SK-N-SH (cell line): ENCODE results near the gene NAA11. TPM values are rescaled to one million over a fixed set of nuclear protein-coding genes. Genes with fewer than 3 reads are reported as not detected.

Source experiments
- CTCF ChIA-PET: fragments of 300-600, 350-600 bp; formaldehyde crosslinking; extraction: SDS; loops from one replicate; lab custom pipeline; 2021; lab: Yijun Ruan, JAX
- POLR2A ChIA-PET: fragments of 350-600 bp; sonication (Branson Sonifier 250); formaldehyde crosslinking; extraction: SDS; loops from one replicate; lab custom pipeline; 2020; ENCODE audit warnings: antibody characterized with exemption, inconsistent platforms; lab: Yijun Ruan, JAX
- DNase-seq: peaks from one replicate; pipeline ENCODE4 v3.0.0; 2012
- H2AFZ ChIP-seq: fragments of 200-600 bp; sonication (generic); 2 replicates; pipeline ENCODE4 v1.8.1; 2016; ENCODE audit warnings: antibody characterized with exemption, mild to moderate bottlenecking, low read depth
- H3F3A ChIP-seq: fragments of 200-600 bp; sonication (generic); replicated peaks from 2 replicates; pipeline ENCODE3; 2016; ENCODE audit warnings: antibody characterized with exemption, mild to moderate bottlenecking; ENCODE audit not compliant: insufficient read depth
- H3K27ac ChIP-seq, 2 experiments: fragments of 200-500 bp in 1 of 2; fragments of 200-600 bp in 1 of 2; sonication (Bioruptor generic) in 1 of 2; sonication (generic), shearing (Covaris generic) in 1 of 2; 2 replicates each; pipeline versions ENCODE4 v1.5.1 to v1.6.1; 2014 to 2016; ENCODE audit warnings: low read depth in 2 of 2, inconsistent platforms in 1 of 2, low read length in 1 of 2, mild to moderate bottlenecking in 1 of 2, mixed read lengths in 1 of 2
- H3K27me3 ChIP-seq: fragments of 200-600 bp; sonication (generic), shearing (Covaris generic); 2 replicates; pipeline ENCODE4 v1.6.1; 2016; ENCODE audit warnings: mixed run types; ENCODE audit not compliant: insufficient read depth
- H3K36me3 ChIP-seq, 2 experiments: fragments of 200-500 bp in 1 of 2; fragments of 200-600 bp in 1 of 2; sonication (Bioruptor generic) in 1 of 2; sonication (generic) in 1 of 2; replicated peaks in 1 of 2; 2 replicates each; pipeline versions ENCODE3 to v1.5.1; 2014 to 2016; ENCODE audit warnings: low read length in 1 of 2, mild to moderate bottlenecking in 1 of 2; ENCODE audit not compliant: insufficient read depth in 2 of 2, control insufficient read depth in 1 of 2
- H3K4me1 ChIP-seq, 2 experiments: fragments of 200-500 bp in 1 of 2; fragments of 200-600 bp in 1 of 2; sonication (Bioruptor generic) in 1 of 2; sonication (generic), shearing (Covaris generic) in 1 of 2; 2 replicates each; pipeline versions ENCODE4 v1.5.1 to v1.6.1; 2014 to 2016; ENCODE audit warnings: low read depth in 1 of 2, low read length in 1 of 2, mixed run types in 1 of 2; ENCODE audit not compliant: insufficient read depth in 2 of 2, control insufficient read depth in 1 of 2
- H3K4me2 ChIP-seq: fragments of 200-600 bp; sonication (generic), shearing (Covaris generic); 2 replicates; pipeline ENCODE4 v1.6.1; 2017; ENCODE audit warnings: mixed run types
- H3K4me3 ChIP-seq, 2 experiments: fragments of 200-500 bp in 1 of 2; fragments of 200-600 bp in 1 of 2; sonication (Bioruptor generic) in 1 of 2; sonication (generic), shearing (Covaris generic) in 1 of 2; 2 replicates each; pipeline versions ENCODE4 v1.5.1 to v1.8.1; 2014 to 2016; ENCODE audit warnings: low read depth in 2 of 2, inconsistent platforms in 1 of 2, low read length in 1 of 2, mild to moderate bottlenecking in 1 of 2, mixed read lengths in 1 of 2, moderate library complexity in 1 of 2
- H3K79me2 ChIP-seq: fragments of 200-600 bp; sonication (generic); 2 replicates; pipeline ENCODE4 v1.8.1; 2017; ENCODE audit warnings: mild to moderate bottlenecking; ENCODE audit not compliant: insufficient read depth
- H3K9ac ChIP-seq: fragments of 200-600 bp; sonication (generic); 2 replicates; pipeline ENCODE4 v1.6.1; 2017; ENCODE audit warnings: mixed run types
- H3K9me2 ChIP-seq: fragments of 200-600 bp; sonication (generic); 2 replicates; pipeline ENCODE4 v1.6.1; 2017; ENCODE audit warnings: mixed run types
- H3K9me3 ChIP-seq: fragments of 200-600 bp; sonication (generic); 2 replicates; pipeline ENCODE4 v1.6.1; 2017; ENCODE audit warnings: mixed run types, mild to moderate bottlenecking, moderate library complexity
- H4K20me1 ChIP-seq: fragments of 200-600 bp; sonication (generic); 2 replicates; pipeline ENCODE4 v1.6.1; 2017; ENCODE audit warnings: mild to moderate bottlenecking, mixed run types; ENCODE audit not compliant: insufficient read depth
- ELF1 ChIP-seq: IDR thresholded peaks from 2 replicates; pipeline ENCODE4 v1.4.0; 2012
- FOSL2 ChIP-seq: IDR thresholded peaks from 2 replicates; pipeline ENCODE4 v1.4.0; 2012; ENCODE audit warnings: low read depth, mild to moderate bottlenecking, moderate library complexity, borderline replicate concordance
- FOXJ3 ChIP-seq: sonication (generic); formaldehyde crosslinking; IDR thresholded peaks from 2 replicates; pipeline ENCODE4 v1.5.1; 2020; ENCODE audit warnings: mild to moderate bottlenecking, missing genetic modification reagents
- FOXM1 ChIP-seq: IDR thresholded peaks from 2 replicates; pipeline ENCODE4 v1.4.0; 2012; ENCODE audit warnings: low read depth, mild to moderate bottlenecking
- GABPA ChIP-seq: IDR thresholded peaks from 2 replicates; pipeline ENCODE4 v1.4.0; 2012; ENCODE audit warnings: low read depth, mild to moderate bottlenecking
- GATA2 ChIP-seq: sonication (generic); formaldehyde crosslinking; IDR thresholded peaks from 2 replicates; pipeline ENCODE4 v1.5.0; 2020; ENCODE audit warnings: mild to moderate bottlenecking, missing genetic modification reagents
- JUND ChIP-seq: IDR thresholded peaks from 2 replicates; pipeline ENCODE4 v1.4.0; 2012
- NRF1 ChIP-seq: IDR thresholded peaks from 2 replicates; pipeline ENCODE4 v1.6.1; 2012; ENCODE audit warnings: low read depth, mild to moderate bottlenecking, low read length
- POLR2AphosphoS5 ChIP-seq: IDR thresholded peaks from 2 replicates; pipeline ENCODE4 v1.6.1; 2012; ENCODE audit warnings: low read depth, low read length
- RAD21 ChIP-seq: IDR thresholded peaks from 2 replicates; pipeline ENCODE4 v1.6.1; 2012; ENCODE audit warnings: mild to moderate bottlenecking, low read length
- SIN3A ChIP-seq: IDR thresholded peaks from 2 replicates; pipeline ENCODE4 v1.6.1; 2012; ENCODE audit warnings: low read depth, mild to moderate bottlenecking, low read length, moderate library complexity, borderline replicate concordance
- SMC3 ChIP-seq: IDR thresholded peaks from 2 replicates; pipeline ENCODE4 v1.6.1; 2012; ENCODE audit warnings: low read depth, low read length, improper control_type of control experiment
- TAF1 ChIP-seq: IDR thresholded peaks from 2 replicates; pipeline ENCODE4 v1.6.1; 2012; ENCODE audit warnings: low read depth, mild to moderate bottlenecking, low read length, moderate library complexity, borderline replicate concordance
- WGBS: methylation state at CpG from one replicate; pipeline ENCODE4 v1.1.6; 2017; ENCODE audit warnings: low lambda C conversion rate; 5-methylcytosine and 5-hydroxymethylcytosine counted together
- polyA plus RNA-seq, 3 experiments: library from polyadenylated mRNA; depleted of rRNA; stranded (reverse); fragments of >200 nt; gene quantifications; 2 replicates each; pipeline ENCODE4 v1.2.3, GENCODE V29; 2012
- TF ChIP-seq, protein P1 (sequence below): IDR thresholded peaks from 2 replicates; pipeline ENCODE4 v1.6.1; 2012; ENCODE audit warnings: mild to moderate bottlenecking, low read depth, low read length, moderate library complexity
- TF ChIP-seq, protein P2 (sequence below): fragments of 150-350 bp; IDR thresholded peaks from 2 replicates; pipeline ENCODE4 v1.6.1; 2016; ENCODE audit warnings: mild to moderate bottlenecking, low read depth, low read length
- TF ChIP-seq, protein P3 (sequence below): fragments of 150-350 bp; IDR thresholded peaks from 2 replicates; pipeline ENCODE4 v1.6.1; 2017; ENCODE audit warnings: antibody characterized with exemption, low read length, low read depth, borderline replicate concordance
- TF ChIP-seq, protein P4 (sequence below): IDR thresholded peaks from 2 replicates; pipeline ENCODE4 v1.4.0; 2012; ENCODE audit warnings: low read depth
- TF ChIP-seq, protein P5 (sequence below): fragments of 200-600 bp; sonication (generic); IDR thresholded peaks from 2 replicates; pipeline ENCODE4 v1.6.1; 2017; ENCODE audit warnings: antibody characterized with exemption, mild to moderate bottlenecking, moderate library complexity

The NAA11 gene
- polyA plus RNA-seq, 1 of the 3 experiments (the other 2 are of a cell fraction), result not detected

DNA sequence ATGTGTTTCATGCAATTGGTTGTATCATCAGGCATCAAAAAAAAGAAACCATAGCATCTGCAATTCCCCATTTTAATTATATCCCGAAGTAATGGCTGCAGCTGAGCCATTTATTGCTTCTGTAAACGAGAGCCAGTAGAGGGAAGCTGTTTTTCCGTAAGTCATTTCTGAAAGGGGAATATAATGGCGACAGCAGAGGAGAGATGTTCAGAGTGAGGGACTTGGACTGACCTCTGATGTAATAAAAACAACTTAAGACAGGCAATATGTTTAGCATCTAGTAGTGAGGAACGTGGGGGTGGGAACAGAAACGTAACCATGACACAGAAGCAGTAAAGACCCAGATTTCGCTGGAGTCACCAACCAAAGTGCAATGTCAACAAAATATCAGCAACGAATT lies 31.5 kb upstream of the NAA11 start (continued):
- TF ChIP-seq, protein P1, sequence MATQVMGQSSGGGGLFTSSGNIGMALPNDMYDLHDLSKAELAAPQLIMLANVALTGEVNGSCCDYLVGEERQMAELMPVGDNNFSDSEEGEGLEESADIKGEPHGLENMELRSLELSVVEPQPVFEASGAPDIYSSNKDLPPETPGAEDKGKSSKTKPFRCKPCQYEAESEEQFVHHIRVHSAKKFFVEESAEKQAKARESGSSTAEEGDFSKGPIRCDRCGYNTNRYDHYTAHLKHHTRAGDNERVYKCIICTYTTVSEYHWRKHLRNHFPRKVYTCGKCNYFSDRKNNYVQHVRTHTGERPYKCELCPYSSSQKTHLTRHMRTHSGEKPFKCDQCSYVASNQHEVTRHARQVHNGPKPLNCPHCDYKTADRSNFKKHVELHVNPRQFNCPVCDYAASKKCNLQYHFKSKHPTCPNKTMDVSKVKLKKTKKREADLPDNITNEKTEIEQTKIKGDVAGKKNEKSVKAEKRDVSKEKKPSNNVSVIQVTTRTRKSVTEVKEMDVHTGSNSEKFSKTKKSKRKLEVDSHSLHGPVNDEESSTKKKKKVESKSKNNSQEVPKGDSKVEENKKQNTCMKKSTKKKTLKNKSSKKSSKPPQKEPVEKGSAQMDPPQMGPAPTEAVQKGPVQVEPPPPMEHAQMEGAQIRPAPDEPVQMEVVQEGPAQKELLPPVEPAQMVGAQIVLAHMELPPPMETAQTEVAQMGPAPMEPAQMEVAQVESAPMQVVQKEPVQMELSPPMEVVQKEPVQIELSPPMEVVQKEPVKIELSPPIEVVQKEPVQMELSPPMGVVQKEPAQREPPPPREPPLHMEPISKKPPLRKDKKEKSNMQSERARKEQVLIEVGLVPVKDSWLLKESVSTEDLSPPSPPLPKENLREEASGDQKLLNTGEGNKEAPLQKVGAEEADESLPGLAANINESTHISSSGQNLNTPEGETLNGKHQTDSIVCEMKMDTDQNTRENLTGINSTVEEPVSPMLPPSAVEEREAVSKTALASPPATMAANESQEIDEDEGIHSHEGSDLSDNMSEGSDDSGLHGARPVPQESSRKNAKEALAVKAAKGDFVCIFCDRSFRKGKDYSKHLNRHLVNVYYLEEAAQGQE, result no peak
- TF ChIP-seq, protein P2, sequence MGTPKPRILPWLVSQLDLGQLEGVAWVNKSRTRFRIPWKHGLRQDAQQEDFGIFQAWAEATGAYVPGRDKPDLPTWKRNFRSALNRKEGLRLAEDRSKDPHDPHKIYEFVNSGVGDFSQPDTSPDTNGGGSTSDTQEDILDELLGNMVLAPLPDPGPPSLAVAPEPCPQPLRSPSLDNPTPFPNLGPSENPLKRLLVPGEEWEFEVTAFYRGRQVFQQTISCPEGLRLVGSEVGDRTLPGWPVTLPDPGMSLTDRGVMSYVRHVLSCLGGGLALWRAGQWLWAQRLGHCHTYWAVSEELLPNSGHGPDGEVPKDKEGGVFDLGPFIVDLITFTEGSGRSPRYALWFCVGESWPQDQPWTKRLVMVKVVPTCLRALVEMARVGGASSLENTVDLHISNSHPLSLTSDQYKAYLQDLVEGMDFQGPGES, result no peak
- TF ChIP-seq JUND, result no peak
- TF ChIP-seq, all 33 proteins: peak for 0

DNA sequence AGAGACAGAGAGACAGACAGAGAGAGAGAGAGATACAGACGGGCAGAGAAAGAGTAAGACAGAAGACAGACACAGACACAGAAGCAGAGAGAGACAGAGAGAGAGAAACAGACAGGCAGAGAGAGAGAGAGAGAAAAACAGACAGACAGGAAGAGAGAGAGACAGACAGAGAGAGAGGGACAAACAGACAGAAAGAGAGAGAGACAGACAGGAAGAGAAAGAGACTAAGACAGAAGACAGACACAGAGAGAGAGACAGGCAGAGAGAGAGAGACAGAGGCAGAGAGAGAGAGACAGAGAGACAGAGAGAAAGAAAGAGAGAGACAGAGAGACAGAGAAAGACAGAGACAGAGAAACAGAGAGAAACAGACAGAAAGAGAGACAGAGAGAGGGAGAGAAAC lies 27.2 kb upstream of the NAA11 start:
- Histone ChIP-seq H3K27ac (no peak overlapping the region), H2AFZ (no peak overlapping the region), H3K4me2 (no peak overlapping the region), H3K9me2 (0 out of 2 replicates have a peak, but pooled peaks cover 4% of the 10 kb centered on the region), H3K4me1 (peaks cover 0 to 3% of the 10 kb centered on the region in 2 experiments; a peak in 2 of 4 replicates), H3K36me3 (no peaks in the 10 kb centered on the region), H3K9ac (no peak overlapping the region), H3K79me2 (no peaks in the 10 kb centered on the region), H3F3A (no peaks in the 10 kb centered on the region), H4K20me1 (no peaks in the 10 kb centered on the region), H3K9me3 (no peaks in the 10 kb centered on the region), H3K4me3 (no peak overlapping the region), H3K27me3 (no peaks in the 10 kb centered on the region)
- POLR2A ChIA-PET, result no interaction called here
- 31% methylated on average over 1 of the region's 1 CpG for WGBS
- TF ChIP-seq SMC3, result no peak
- TF ChIP-seq, protein P1, result no peak
- no peak for TF ChIP-seq POLR2AphosphoS5
- TF ChIP-seq FOSL2, result no peak
- no peak for TF ChIP-seq TAF1
- TF ChIP-seq, protein P3, sequence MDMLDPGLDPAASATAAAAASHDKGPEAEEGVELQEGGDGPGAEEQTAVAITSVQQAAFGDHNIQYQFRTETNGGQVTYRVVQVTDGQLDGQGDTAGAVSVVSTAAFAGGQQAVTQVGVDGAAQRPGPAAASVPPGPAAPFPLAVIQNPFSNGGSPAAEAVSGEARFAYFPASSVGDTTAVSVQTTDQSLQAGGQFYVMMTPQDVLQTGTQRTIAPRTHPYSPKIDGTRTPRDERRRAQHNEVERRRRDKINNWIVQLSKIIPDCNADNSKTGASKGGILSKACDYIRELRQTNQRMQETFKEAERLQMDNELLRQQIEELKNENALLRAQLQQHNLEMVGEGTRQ, result no peak
- no peak for TF ChIP-seq RAD21
- TF ChIP-seq SIN3A, result no peak
- TF ChIP-seq, protein P4, sequence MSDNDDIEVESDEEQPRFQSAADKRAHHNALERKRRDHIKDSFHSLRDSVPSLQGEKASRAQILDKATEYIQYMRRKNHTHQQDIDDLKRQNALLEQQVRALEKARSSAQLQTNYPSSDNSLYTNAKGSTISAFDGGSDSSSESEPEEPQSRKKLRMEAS, result no peak
- TF ChIP-seq, protein P2, result no peak
- no peak for TF ChIP-seq JUND
- no peak for TF ChIP-seq FOXJ3 (CRISPR knock-in tag)
- no peak for TF ChIP-seq GATA2 (CRISPR knock-in tag)
- TF ChIP-seq, protein P5, sequence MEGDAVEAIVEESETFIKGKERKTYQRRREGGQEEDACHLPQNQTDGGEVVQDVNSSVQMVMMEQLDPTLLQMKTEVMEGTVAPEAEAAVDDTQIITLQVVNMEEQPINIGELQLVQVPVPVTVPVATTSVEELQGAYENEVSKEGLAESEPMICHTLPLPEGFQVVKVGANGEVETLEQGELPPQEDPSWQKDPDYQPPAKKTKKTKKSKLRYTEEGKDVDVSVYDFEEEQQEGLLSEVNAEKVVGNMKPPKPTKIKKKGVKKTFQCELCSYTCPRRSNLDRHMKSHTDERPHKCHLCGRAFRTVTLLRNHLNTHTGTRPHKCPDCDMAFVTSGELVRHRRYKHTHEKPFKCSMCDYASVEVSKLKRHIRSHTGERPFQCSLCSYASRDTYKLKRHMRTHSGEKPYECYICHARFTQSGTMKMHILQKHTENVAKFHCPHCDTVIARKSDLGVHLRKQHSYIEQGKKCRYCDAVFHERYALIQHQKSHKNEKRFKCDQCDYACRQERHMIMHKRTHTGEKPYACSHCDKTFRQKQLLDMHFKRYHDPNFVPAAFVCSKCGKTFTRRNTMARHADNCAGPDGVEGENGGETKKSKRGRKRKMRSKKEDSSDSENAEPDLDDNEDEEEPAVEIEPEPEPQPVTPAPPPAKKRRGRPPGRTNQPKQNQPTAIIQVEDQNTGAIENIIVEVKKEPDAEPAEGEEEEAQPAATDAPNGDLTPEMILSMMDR, result no peak
- TF ChIP-seq GABPA, result no peak
- no peak for TF ChIP-seq FOXM1
- no peak for TF ChIP-seq ELF1
- no peak for TF ChIP-seq NRF1
- TF ChIP-seq, all 33 proteins: peak for 0
- no peak for DNase-seq
- CTCF ChIA-PET, result no interaction called here
